ENCODE data around the gene STUM.

- TF ChIP-seq REST (IDR thresholded peaks at IDR 0.05) (no peak), CTCF (IDR thresholded peaks at IDR 0.05) (no peak), RFX5 (IDR thresholded peaks at IDR 0.05) (no peak), POLR2A (IDR thresholded peaks at IDR 0.05; ENCODE audit: low read length) (no peak), PBX3 (IDR thresholded peaks at IDR 0.05) (no peak), NFE2L2 (conservative IDR thresholded peaks at IDR 0.05; ENCODE audit: low read length) (no peak), KDM5A (IDR thresholded peaks at IDR 0.05) (no peak), EP300 (IDR thresholded peaks at IDR 0.05) (no peak), CEBPB (IDR thresholded peaks at IDR 0.05) (no peak), USF2 (IDR thresholded peaks at IDR 0.05) (no peak), JUN (IDR thresholded peaks at IDR 0.05) (no peak), RAD21 (conservative IDR thresholded peaks at IDR 0.05 in 1 of 2, IDR thresholded peaks at IDR 0.05 in 1 of 2) (no peak), MAX (IDR thresholded peaks at IDR 0.05) (no peak)
Observed at GRCh38 chr1:226646870-226647449, 98.4 kb downstream of the STUM start.

Data from A549 (cell line).